ENCODE data around the gene PTGIS. TPM values are rescaled to one million over a fixed set of nuclear protein-coding genes. Genes with fewer than 3 reads are reported as not detected.
A peak's percentile ranks its signal among the peaks of the same experiment; 100 is the strongest.

The PTGIS gene
- total RNA-seq, 6 experiments from 2014 or later, result 0.05 TPM; not detected in 5

- TF ChIP-seq CTCF (IDR thresholded peaks at IDR 0.05), result no peak
- H3K4me3 Mint-ChIP-seq, result peak overlapping the region; percentile 71
- H3K27me3 Mint-ChIP-seq (ENCODE audit: insufficient read depth), result peaks cover 42% of the 10 kb centered on the region
- peak overlapping the region; percentile 54; the same call in 1 of the 2 replicates for H3K27ac Mint-ChIP-seq
- peaks cover 5% of the 10 kb centered on the region for H3K4me1 Mint-ChIP-seq (ENCODE audit: low read depth)
- peak; percentile 86 for DNase-seq
- H3K36me3 Mint-ChIP-seq (ENCODE audit: low read depth), result no peaks in the 10 kb centered on the region
- H3K9me3 Mint-ChIP-seq, result no peaks in the 10 kb centered on the region
These were observed 57.3 kb downstream of the PTGIS start for GRCh38 chr20:49510562-49511122.

GRCh38 chr20:49508435-49509199 is 59.3 kb downstream of the PTGIS start:
- peaks cover 5% of the 10 kb centered on the region for H3K4me1 Mint-ChIP-seq (ENCODE audit: low read depth)
- no peak overlapping the region for H3K27ac Mint-ChIP-seq

GRCh38 chr20:49507741-49508434 is 60.0 kb downstream of the PTGIS start:
- Mint-ChIP-seq H3K27me3 (ENCODE audit: insufficient read depth) (peaks cover 44% of the 10 kb centered on the region), H3K9me3 (no peaks in the 10 kb centered on the region), H3K4me3 (no peak overlapping the region)

More at GRCh38 chr20:49508435-49509199, 59.3 kb downstream of the PTGIS start:
- no peaks in the 10 kb centered on the region for H3K9me3 Mint-ChIP-seq
- no peaks in the 10 kb centered on the region for H3K36me3 Mint-ChIP-seq (ENCODE audit: low read depth)
- peak; percentile 80 for TF ChIP-seq CTCF (IDR thresholded peaks at IDR 0.05)
- DNase-seq, result peak; percentile 63
- H3K4me3 Mint-ChIP-seq, result no peak overlapping the region
- peaks cover 43% of the 10 kb centered on the region for H3K27me3 Mint-ChIP-seq (ENCODE audit: insufficient read depth)

GRCh38 chr20:49505518-49505917 is 62.4 kb downstream of the PTGIS start:
- Mint-ChIP-seq H3K36me3 (ENCODE audit: low read depth) (no peaks in the 10 kb centered on the region), H3K27ac (no peak overlapping the region), H3K9me3 (no peaks in the 10 kb centered on the region), H3K27me3 (ENCODE audit: insufficient read depth) (peaks cover 44% of the 10 kb centered on the region), H3K4me1 (ENCODE audit: low read depth) (peaks cover 5% of the 10 kb centered on the region), H3K4me3 (no peak overlapping the region)
- no peak for TF ChIP-seq CTCF (IDR thresholded peaks at IDR 0.05)
- DNase-seq, result peak; percentile 20

More at GRCh38 chr20:49507741-49508434, 60.0 kb downstream of the PTGIS start:
- Mint-ChIP-seq H3K4me1 (ENCODE audit: low read depth) (peaks cover 5% of the 10 kb centered on the region), H3K27ac (no peak overlapping the region), H3K36me3 (ENCODE audit: low read depth) (no peaks in the 10 kb centered on the region)
- no peak for TF ChIP-seq CTCF (IDR thresholded peaks at IDR 0.05)
- no peak for DNase-seq

GRCh38 chr20:49503176-49503575 is 64.8 kb downstream of the PTGIS start:
- no peak for TF ChIP-seq CTCF (IDR thresholded peaks at IDR 0.05)
- no peaks in the 10 kb centered on the region for H3K36me3 Mint-ChIP-seq (ENCODE audit: low read depth)
- no peak overlapping the region for H3K27ac Mint-ChIP-seq
- no peaks in the 10 kb centered on the region; the same call in 1 of the 2 replicates for H3K4me1 Mint-ChIP-seq (ENCODE audit: low read depth)
- no peak overlapping the region for H3K4me3 Mint-ChIP-seq
- no peak for DNase-seq
- H3K27me3 Mint-ChIP-seq (ENCODE audit: insufficient read depth), result peaks cover 31% of the 10 kb centered on the region
- peaks cover 2% of the 10 kb centered on the region; the same call in 1 of the 2 replicates for H3K9me3 Mint-ChIP-seq

All from HFFc6 (cell line).